CD4-positive, alpha-beta T cell (primary cell): Measurements from ENCODE around the gene CCR5. TPM values are rescaled to one million over a fixed set of nuclear protein-coding genes. Genes with fewer than 3 reads are reported as not detected.
A peak's percentile ranks its signal among the peaks of the same experiment; 100 is the strongest.

Experiments used
- ATAC-seq: fragments of 200-7000 bp; cut with Tn5 transposase; one replicate; pipeline ENCODE4 v1.10.0; 2022; ENCODE audit warnings: mild to moderate bottlenecking; ENCODE audit not compliant: poor library complexity
- CTCF ChIA-PET: fragments of 350-600 bp; sonication (Branson Sonifier 250); formaldehyde crosslinking; loops from one replicate; lab custom pipeline; 2021; ENCODE audit warnings: antibody characterized with exemption, inconsistent platforms; lab: Charles Lee
- POLR2A ChIA-PET: fragments of 350-600 bp; sonication (Branson Sonifier 250); formaldehyde crosslinking; loops from one replicate; lab custom pipeline; 2021; ENCODE audit warnings: antibody characterized with exemption, inconsistent platforms; lab: Charles Lee
- DNase-seq, 14 experiments: peaks; one replicate each; pipeline ENCODE4 v3.0.0-alpha.2; 2013 to 2020; ENCODE audit warnings: mixed read lengths in 2 of 14
- H3K27ac ChIP-seq, 2 donors: one replicate each; pipeline versions ENCODE4 v1.5.1 to v1.7.0; 2013; ENCODE audit warnings: low read length in 2 of 2, low read depth in 1 of 2, mild to moderate bottlenecking in 1 of 2
- H3K27me3 ChIP-seq, 2 experiments: 1 replicate in 1 of 2; 2 replicates in 1 of 2; pipeline versions ENCODE4 v1.6.1 to v1.7.0; 2013; ENCODE audit warnings: low read length in 2 of 2, control low read depth in 1 of 2, mild to moderate bottlenecking in 1 of 2, moderate library complexity in 1 of 2; ENCODE audit not compliant: insufficient read depth in 2 of 2, control insufficient read depth in 1 of 2
- H3K36me3 ChIP-seq: one replicate; pipeline ENCODE4 v1.6.1; 2013; ENCODE audit warnings: low read length, control low read depth; ENCODE audit not compliant: insufficient read depth
- H3K4me1 ChIP-seq: one replicate; pipeline ENCODE4 v1.6.1; 2013; ENCODE audit warnings: low read length, control low read depth; ENCODE audit not compliant: insufficient read depth
- H3K4me3 ChIP-seq: one replicate; pipeline ENCODE4 v1.5.1; 2013; ENCODE audit warnings: mild to moderate bottlenecking, low read length, moderate library complexity
- H3K9me3 ChIP-seq, 2 experiments: 1 replicate in 1 of 2; 2 replicates in 1 of 2; pipeline versions ENCODE4 v1.6.1 to v1.7.0; 2013; ENCODE audit warnings: low read length in 2 of 2, mild to moderate bottlenecking in 2 of 2, control low read depth in 1 of 2, moderate library complexity in 1 of 2; ENCODE audit not compliant: control insufficient read depth in 1 of 2, insufficient read depth in 1 of 2
- H3K27ac Mint-ChIP-seq: one replicate; pipeline ENCODE4 v1.8.0; 2020; ENCODE audit warnings: mixed read lengths
- H3K27me3 Mint-ChIP-seq: one replicate; pipeline ENCODE4 v1.8.0; 2021; ENCODE audit warnings: mixed read lengths
- H3K36me3 Mint-ChIP-seq: one replicate; pipeline ENCODE4 v1.8.0; 2021; ENCODE audit warnings: low read depth, mixed read lengths
- H3K4me1 Mint-ChIP-seq: one replicate; pipeline ENCODE4 v1.8.0; 2021; ENCODE audit warnings: low read depth, mixed read lengths
- H3K4me3 Mint-ChIP-seq: one replicate; pipeline ENCODE4 v1.8.0; 2020; ENCODE audit warnings: mild to moderate bottlenecking, mixed read lengths
- H3K9me3 Mint-ChIP-seq: one replicate; pipeline ENCODE4 v1.8.0; 2020; ENCODE audit warnings: mixed read lengths
- intact Hi-C, 2 experiments: fragments of 100-400 bp; cut with DNase I in 1 of 2; cut with micrococcal nuclease in 1 of 2; formaldehyde crosslinking; loops; one replicate each; pipeline versions ENCODE4 v1.15.1 to v1.9.0; 2023 to 2025; cut with DNase I, micrococcal nuclease
- total RNA-seq, 174 experiments: library from RNA in 2 of 174; stranded (reverse) in 2 of 174; gene quantifications; one replicate each; pipeline ENCODE4 v1.2.3 and lab custom pipeline; 2021 to 2026
- TF ChIP-seq, protein P1 (sequence below): fragments of 200-600 bp; IDR thresholded peaks from one replicate; pipeline ENCODE4 v1.8.0; 2022; ENCODE audit warnings: antibody characterized with exemption, mild to moderate bottlenecking

Gene CCR5
- total RNA-seq, 2 experiments from 2014 or later: 1.1 to 1.4 TPM

DNA sequence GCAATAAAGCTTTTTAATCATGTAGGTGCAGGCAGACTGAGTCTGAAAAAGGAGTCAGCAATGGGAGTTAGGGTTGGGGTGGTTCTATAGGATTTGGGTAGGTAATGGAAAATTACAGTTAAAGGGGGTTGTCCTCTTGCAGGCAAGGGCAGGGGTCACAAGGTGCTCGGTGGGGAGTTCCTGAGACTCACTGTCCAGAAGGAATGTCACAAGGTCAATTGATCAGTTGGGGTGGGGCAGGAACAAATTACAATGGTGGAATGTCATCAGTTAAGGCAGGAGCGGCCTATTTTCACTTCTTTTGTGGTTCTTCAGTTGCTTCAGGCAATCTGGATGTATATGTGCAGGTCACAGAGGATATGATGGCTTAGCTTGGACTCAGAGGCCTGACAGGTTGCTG lies 22.3 kb downstream of the CCR5 start:
- no peaks in the 10 kb centered on the region for H3K9me3 Mint-ChIP-seq
- Histone ChIP-seq H3K36me3 (no peaks in the 10 kb centered on the region), H3K4me3 (no peak overlapping the region), H3K27me3 (no peaks in the 10 kb centered on the region), H3K27ac (no peak overlapping the region), H3K4me1 (peaks cover 6% of the 10 kb centered on the region), H3K9me3 (no peaks in the 10 kb centered on the region)
- TF ChIP-seq, protein P1, sequence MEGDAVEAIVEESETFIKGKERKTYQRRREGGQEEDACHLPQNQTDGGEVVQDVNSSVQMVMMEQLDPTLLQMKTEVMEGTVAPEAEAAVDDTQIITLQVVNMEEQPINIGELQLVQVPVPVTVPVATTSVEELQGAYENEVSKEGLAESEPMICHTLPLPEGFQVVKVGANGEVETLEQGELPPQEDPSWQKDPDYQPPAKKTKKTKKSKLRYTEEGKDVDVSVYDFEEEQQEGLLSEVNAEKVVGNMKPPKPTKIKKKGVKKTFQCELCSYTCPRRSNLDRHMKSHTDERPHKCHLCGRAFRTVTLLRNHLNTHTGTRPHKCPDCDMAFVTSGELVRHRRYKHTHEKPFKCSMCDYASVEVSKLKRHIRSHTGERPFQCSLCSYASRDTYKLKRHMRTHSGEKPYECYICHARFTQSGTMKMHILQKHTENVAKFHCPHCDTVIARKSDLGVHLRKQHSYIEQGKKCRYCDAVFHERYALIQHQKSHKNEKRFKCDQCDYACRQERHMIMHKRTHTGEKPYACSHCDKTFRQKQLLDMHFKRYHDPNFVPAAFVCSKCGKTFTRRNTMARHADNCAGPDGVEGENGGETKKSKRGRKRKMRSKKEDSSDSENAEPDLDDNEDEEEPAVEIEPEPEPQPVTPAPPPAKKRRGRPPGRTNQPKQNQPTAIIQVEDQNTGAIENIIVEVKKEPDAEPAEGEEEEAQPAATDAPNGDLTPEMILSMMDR: no peak
- ATAC-seq (no peak), DNase-seq (no peak)
- POLR2A ChIA-PET: no interaction called here
- H3K4me1 Mint-ChIP-seq: no peaks in the 10 kb centered on the region
- H3K36me3 Mint-ChIP-seq: no peaks in the 10 kb centered on the region
- intact Hi-C loops: no loop called here
- no peak overlapping the region for H3K4me3 Mint-ChIP-seq
- no peak overlapping the region for H3K27ac Mint-ChIP-seq
- no peaks in the 10 kb centered on the region for H3K27me3 Mint-ChIP-seq
- CTCF ChIA-PET: no interaction called here

GRCh38 chr3:46393554-46394434 lies 23.0 kb downstream of the CCR5 start:
- Mint-ChIP-seq H3K27me3 (no peaks in the 10 kb centered on the region), H3K36me3 (no peaks in the 10 kb centered on the region), H3K4me1 (no peaks in the 10 kb centered on the region), H3K4me3 (no peak overlapping the region), H3K9me3 (no peaks in the 10 kb centered on the region), H3K27ac (no peak overlapping the region)
- ATAC-seq: no peak
- Histone ChIP-seq H3K36me3 (no peaks in the 10 kb centered on the region), H3K27me3 (no peaks in the 10 kb centered on the region), H3K27ac (no peak overlapping the region), H3K4me3 (no peak overlapping the region), H3K4me1 (peaks cover 6% of the 10 kb centered on the region), H3K9me3 (no peaks in the 10 kb centered on the region)
- TF ChIP-seq, protein P1: no peak
- CTCF ChIA-PET: no interaction called here
- intact Hi-C loops: no loop called here
- POLR2A ChIA-PET: no interaction called here
- no peak for DNase-seq

- no peaks in the 10 kb centered on the region for H3K27me3 Mint-ChIP-seq
- Histone ChIP-seq H3K9me3 (no peaks in the 10 kb centered on the region), H3K4me3 (no peak overlapping the region), H3K27ac (no peak overlapping the region), H3K36me3 (no peaks in the 10 kb centered on the region), H3K4me1 (peaks cover 6% of the 10 kb centered on the region), H3K27me3 (no peaks in the 10 kb centered on the region)
- POLR2A ChIA-PET: no interaction called here
- no peaks in the 10 kb centered on the region for H3K4me1 Mint-ChIP-seq
- peak in 2 of 14 experiments; percentile 35 to 38 for DNase-seq
- H3K27ac Mint-ChIP-seq: no peak overlapping the region
- no peak overlapping the region for H3K4me3 Mint-ChIP-seq
- H3K36me3 Mint-ChIP-seq: no peaks in the 10 kb centered on the region
- intact Hi-C loops: no loop called here
- TF ChIP-seq, protein P1: no peak
- no peak for ATAC-seq
- CTCF ChIA-PET: no interaction called here
- no peaks in the 10 kb centered on the region for H3K9me3 Mint-ChIP-seq
These were observed 24.5 kb downstream of the CCR5 start for GRCh38 chr3:46395210-46395661.
